Bronchial epithelial cell (primary cell): Measurements from ENCODE around the gene DOHH. TPM values are rescaled to one million over a fixed set of nuclear protein-coding genes. Genes with fewer than 3 reads are reported as not detected.

Source experiments
- DNase-seq: peaks from one replicate; pipeline ENCODE4 v3.0.0-alpha.2; 2010; ENCODE audit warnings: low read depth
- FAIRE-seq: peaks from 2 replicates; lab custom pipeline; 2011; peaks lifted over from hg19 to GRCh38; lab: Jason Lieb, UNC
- H3K27me3 ChIP-seq: 2 replicates; pipeline ENCODE4 v1.5.1; 2011; ENCODE audit warnings: low read length; ENCODE audit not compliant: control insufficient read depth, insufficient read depth
- H3K36me3 ChIP-seq: 2 replicates; pipeline ENCODE4 v1.5.1; 2011; ENCODE audit warnings: low read length; ENCODE audit not compliant: control insufficient read depth, insufficient read depth
- H3K4me3 ChIP-seq: 2 replicates; pipeline ENCODE4 v1.5.1; 2011; ENCODE audit warnings: mild to moderate bottlenecking, low read depth, low read length, control low read depth
- total RNA-seq: library from RNA; depleted of rRNA; stranded (reverse); fragments of >200 nt; gene quantifications from 2 replicates; pipeline ENCODE4 v1.2.1, GENCODE V29; 2014
- TF ChIP-seq, protein P1 (sequence below): IDR thresholded peaks from 2 replicates; pipeline ENCODE4 v1.5.1; 2011; ENCODE audit warnings: mild to moderate bottlenecking, moderate library complexity, low read length, control low read depth, inconsistent platforms; ENCODE audit not compliant: insufficient read depth, severe bottlenecking

DOHH gene
- total RNA-seq, 1 donor from 2014 or later: 17.1 TPM

DNA sequence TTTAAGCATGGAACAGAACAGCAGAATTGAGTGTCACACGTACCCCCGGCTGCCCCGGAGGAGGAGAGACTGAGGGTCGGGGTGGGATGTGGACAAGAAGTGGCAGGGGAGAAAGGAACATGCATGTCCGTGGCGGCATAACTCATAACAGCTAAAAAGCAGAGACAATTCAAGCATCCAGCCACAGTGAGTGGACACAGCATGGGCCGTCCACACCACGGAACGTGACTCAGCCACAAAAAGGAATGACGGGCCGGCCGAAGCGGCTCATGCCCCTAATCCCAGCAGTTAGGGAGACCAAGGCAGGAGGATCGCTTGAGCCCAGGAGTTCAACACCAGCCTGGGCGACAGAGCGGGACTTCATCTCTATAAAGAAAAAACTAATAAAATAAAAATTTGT lies 7.6 kb downstream of the DOHH start:
- Histone ChIP-seq H3K36me3 (peaks cover 13% of the 10 kb centered on the region), H3K4me3 (no peak overlapping the region), H3K27me3 (no peaks in the 10 kb centered on the region)
- DNase-seq (no peak), FAIRE-seq (no peak)
- TF ChIP-seq, protein P1, sequence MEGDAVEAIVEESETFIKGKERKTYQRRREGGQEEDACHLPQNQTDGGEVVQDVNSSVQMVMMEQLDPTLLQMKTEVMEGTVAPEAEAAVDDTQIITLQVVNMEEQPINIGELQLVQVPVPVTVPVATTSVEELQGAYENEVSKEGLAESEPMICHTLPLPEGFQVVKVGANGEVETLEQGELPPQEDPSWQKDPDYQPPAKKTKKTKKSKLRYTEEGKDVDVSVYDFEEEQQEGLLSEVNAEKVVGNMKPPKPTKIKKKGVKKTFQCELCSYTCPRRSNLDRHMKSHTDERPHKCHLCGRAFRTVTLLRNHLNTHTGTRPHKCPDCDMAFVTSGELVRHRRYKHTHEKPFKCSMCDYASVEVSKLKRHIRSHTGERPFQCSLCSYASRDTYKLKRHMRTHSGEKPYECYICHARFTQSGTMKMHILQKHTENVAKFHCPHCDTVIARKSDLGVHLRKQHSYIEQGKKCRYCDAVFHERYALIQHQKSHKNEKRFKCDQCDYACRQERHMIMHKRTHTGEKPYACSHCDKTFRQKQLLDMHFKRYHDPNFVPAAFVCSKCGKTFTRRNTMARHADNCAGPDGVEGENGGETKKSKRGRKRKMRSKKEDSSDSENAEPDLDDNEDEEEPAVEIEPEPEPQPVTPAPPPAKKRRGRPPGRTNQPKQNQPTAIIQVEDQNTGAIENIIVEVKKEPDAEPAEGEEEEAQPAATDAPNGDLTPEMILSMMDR: no peak

DNA sequence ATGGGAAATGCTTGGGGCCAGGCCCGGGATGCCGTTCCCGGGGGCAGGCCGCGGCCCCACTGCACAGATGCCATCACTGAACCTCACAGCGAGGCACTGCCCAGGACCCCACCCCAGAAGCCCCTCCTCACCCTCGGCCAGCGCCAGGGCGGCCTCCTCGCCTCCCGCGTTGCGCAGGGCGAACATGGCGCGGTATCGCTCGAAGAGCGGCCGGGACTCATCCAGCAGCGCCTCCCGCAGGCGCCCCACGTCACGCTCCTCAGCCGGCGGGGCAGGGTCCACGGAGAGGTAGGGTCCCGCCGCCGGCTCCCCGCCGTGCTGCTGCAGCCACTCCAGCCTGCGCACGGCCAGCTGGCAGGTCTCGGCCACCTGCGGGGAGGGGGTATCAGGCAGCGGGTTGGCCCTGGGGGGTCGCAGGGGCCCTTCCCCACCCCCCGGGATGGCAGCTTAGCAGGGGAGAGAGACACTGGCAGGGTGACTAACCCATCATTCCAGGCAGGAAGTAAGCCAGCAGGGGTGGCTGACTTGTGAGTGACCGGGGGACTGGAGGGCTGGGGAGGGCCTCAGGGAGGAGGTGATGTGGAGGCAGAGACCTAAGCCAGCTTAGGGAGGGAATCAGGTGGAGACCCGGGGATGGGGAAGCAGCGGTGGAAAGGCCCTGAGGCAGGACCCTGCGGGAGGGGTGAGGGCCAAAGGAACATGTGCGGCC lies 8.2 kb downstream of the DOHH start:
- TF ChIP-seq, protein P1: no peak
- Histone ChIP-seq H3K27me3 (no peaks in the 10 kb centered on the region), H3K36me3 (peaks cover 13% of the 10 kb centered on the region), H3K4me3 (no peak overlapping the region)
- DNase-seq (no peak), FAIRE-seq (no peak)

DNA sequence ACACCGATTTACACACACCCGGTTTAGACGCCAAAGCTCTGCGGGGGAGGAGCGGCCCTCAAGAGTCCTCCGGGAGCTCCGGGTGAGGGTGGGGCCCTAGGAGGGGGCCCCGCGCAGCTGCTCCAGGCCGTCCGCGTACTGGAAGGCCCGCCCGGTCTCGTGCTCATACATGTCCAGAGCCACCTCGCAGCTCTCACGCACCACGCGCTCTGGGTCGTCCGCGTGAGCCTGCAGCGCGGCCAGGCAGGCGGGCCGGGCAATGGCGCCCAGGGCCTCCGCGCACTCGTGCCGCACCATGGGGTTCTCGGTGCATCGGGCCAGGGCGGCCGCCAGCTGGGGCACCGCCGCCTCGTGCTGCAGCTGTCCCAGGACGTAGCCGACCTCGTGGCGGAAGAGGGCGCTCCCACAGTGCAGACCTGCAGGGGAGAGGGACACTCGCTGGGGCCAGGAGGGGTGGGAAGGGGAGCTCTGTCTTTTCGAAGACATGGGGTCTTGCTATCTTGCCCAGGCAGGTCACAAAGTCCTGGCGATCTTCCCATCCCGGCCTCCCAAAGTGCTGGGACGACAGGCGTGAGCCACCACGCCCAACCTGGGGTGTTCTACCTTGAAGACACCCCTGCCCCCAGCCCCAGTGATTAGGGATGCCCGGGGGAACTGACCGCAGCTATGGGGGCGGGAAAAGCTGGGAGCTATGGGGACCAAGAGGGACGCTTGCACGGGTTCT lies 8.9 kb downstream of the DOHH start:
- H3K4me3 ChIP-seq: no peak overlapping the region
- TF ChIP-seq, protein P1: no peak
- H3K36me3 ChIP-seq: peaks cover 11% of the 10 kb centered on the region
- no peak for DNase-seq
- no peak for FAIRE-seq
- H3K27me3 ChIP-seq: no peaks in the 10 kb centered on the region

DNA sequence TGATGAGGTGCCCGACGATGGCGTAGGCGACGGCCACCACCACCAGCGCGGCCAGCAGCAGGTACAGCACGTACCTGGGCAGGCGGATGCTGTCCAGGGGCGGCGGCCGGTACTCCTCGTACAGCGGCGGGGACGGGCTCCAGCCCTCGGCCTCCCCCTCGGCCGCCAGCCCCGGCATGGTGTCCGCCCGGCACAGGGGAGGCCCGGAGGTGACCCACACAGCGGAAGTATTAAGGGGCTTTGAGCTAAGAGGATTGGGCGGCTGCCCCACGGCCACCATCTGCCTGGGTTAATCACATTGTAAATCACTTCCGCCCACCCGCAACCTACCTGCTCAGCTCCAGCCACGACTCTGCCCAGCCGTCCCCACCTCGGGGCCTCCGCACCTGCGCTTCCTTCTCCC lies 17.2 kb downstream of the DOHH start, which contains the start of gene SMIM44:
TSS of gene SMIM44 (minus strand) at position 216 of the 403 bp plus-strand sequence. CDS start at position 178, 38 bp downstream.
- DNase-seq (no peak), FAIRE-seq (no peak)
- Histone ChIP-seq H3K36me3 (no peaks in the 10 kb centered on the region), H3K27me3 (peaks cover 5% of the 10 kb centered on the region), H3K4me3 (no peak within 1 kb of the TSS)
- TF ChIP-seq, protein P1: no peak

DNA sequence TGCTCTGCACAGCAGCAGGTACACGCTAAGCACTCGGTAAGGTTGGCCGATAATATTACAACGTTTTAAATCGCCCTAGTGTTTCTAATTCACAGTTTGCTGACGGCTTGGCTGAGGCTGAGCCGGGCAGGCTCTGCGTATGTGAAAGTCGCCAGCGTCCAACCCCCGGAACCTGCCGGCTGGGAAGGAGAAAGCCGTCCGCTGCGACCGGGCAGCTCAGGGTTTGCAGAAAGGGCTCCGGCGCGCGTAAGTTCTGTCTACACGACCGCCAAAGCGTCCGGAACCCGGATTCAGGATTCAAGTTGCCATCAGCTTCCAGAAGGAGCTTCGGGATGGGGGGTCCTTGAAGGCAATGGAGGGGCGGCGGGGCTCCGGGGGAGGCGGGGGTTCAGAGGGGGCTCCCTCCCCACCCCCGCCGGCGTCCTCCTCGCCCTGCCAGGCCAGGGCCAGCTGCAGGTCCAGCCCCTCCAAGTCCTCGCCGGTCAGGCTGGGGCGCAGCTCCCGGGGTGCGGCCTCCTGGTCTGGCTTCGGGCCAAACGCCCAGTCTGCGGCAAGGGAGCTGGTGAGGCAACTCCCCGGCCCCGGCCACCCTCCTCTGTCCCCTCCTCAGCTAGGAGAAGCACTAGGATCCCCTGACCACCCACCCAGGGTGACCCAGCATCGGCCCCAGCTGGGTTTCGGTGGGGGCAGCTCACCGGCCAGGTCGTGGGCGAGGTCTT lies 17.8 kb downstream of the DOHH start:
- no peaks in the 10 kb centered on the region for H3K36me3 ChIP-seq
- no peak overlapping the region for H3K4me3 ChIP-seq
- DNase-seq: no peak
- TF ChIP-seq, protein P1: no peak
- peaks cover 5% of the 10 kb centered on the region for H3K27me3 ChIP-seq
- no peak for FAIRE-seq
